RPMI7951 (cell line): ENCODE measurements around the gene WNT5B. TPM values are rescaled to one million over a fixed set of nuclear protein-coding genes. Genes with fewer than 3 reads are reported as not detected.

ENCODE experiments used
- DNase-seq: peaks from one replicate; pipeline ENCODE4 v3.0.0-alpha.2; 2012; ENCODE audit warnings: low read depth
- total RNA-seq: library from RNA; depleted of rRNA; stranded (reverse); fragments of >200 nt; shearing (Covaris generic); gene quantifications from 2 replicates; pipeline ENCODE4 v1.2.3, GENCODE V29; 2014

Gene WNT5B
- total RNA-seq, 1 experiment from 2014 or later: 42.9 TPM

DNA sequence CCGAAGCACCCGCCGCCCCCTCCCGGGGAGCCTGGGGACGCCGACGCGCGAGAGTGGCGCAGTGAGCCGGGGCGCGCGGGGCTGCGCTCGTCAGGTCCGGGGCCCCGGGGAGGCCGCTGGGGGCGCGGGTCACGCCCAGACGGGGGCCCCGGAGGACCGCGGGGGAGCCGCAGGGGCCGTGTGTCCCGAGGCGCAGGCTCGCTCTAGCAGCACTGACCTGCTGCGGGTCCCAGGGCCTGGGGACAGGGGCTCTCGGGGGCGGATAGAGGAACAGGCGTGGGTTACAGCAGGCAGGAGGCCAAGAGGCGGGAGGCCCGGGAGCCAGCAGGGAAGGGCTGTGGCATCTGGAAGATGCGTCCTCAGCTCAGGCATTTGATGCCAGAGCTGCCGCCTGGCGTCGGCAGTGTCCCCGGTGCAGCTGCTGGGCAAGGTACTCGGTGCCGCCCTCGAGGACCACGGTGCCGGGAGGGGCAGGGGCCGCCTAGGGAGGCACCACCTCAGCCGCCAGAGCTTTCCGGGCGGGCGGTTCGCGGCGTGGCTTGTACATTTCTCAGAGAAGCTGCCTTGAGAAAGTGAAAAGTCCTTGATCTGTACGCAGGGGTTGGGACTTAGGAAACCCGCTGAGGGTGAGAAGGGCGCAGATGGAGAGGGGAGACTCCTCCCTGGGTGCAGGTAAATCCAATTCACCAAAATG, 1.2 kb downstream of the WNT5B start:
- DNase-seq: peak; percentile 33

GRCh38 chr12:1630827-1631591, 2.0 kb downstream of the WNT5B start:
- DNase-seq: no peak

- DNase-seq: no peak
These were observed 3.7 kb downstream of the WNT5B start for GRCh38 chr12:1632702-1633101.

DNA sequence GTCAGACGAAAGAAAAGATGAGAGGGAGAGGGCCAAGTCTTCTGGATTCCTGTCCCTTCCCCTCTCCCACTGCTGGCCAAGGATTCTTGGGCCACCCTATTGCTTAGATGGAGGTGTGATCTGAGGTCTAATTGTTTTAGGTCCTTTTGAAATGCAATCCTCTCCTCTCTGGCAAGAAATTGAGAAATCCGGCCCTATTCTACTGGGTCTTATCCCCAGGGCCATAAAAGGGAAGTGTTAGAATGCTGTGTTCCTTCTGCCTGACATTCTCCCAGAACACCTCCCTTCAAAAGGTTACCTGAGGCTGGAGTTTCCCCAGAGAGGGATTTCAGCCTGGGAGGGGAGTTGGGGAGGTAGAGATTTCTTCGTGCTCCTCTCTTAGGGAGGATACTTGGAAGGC, 4.4 kb downstream of the WNT5B start:
- no peak for DNase-seq

DNA sequence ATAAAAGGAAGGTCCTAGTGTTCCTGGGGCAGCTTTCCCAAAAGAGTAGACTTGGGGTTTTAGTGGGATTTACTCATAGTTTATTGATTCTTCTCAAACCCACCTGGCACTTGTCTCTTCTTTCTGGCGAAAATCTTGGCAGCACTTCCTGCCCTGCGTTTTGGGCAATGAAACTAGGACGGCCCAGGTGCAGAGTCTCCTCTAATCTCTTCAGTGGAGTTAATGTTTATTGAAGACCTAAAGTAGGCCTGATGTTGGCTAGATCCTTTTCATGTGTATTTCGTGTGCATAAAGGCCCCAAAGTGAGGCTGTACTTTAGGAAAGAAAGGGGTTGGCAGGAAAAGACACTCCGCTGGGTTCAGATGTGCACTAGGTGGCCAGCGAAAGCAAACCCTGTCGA, 5.1 kb downstream of the WNT5B start:
- no peak for DNase-seq

DNA sequence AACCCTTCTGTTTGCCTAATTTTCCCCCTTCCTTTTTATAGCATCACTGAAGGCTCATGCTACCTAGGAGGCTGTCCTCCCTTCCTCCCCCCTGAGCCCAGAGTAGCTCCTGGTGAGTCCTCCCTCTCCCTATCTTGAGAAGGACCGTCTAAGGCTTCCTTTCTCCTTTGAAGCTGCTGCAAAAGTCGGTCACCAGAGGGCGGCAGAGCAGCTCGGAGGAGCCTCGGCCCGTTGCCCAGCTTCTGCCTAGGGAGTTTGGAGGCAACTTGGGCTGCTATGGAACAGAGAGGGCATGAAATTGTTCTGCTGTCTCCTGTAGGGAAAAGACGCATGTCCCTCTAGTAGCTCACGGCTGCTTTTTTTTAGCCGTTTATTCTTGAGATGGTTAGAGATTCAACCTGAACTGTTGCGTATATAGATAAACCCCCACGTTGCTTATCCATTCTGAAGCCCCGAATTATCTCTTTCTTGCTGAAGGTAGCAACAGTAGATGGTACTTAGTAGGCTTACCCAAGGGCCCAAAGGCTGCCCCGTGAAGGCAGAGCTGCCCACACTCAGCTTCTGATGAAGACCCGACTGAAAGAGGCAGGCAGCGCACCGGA, 5.7 kb downstream of the WNT5B start:
- peak; percentile 58 for DNase-seq

DNA sequence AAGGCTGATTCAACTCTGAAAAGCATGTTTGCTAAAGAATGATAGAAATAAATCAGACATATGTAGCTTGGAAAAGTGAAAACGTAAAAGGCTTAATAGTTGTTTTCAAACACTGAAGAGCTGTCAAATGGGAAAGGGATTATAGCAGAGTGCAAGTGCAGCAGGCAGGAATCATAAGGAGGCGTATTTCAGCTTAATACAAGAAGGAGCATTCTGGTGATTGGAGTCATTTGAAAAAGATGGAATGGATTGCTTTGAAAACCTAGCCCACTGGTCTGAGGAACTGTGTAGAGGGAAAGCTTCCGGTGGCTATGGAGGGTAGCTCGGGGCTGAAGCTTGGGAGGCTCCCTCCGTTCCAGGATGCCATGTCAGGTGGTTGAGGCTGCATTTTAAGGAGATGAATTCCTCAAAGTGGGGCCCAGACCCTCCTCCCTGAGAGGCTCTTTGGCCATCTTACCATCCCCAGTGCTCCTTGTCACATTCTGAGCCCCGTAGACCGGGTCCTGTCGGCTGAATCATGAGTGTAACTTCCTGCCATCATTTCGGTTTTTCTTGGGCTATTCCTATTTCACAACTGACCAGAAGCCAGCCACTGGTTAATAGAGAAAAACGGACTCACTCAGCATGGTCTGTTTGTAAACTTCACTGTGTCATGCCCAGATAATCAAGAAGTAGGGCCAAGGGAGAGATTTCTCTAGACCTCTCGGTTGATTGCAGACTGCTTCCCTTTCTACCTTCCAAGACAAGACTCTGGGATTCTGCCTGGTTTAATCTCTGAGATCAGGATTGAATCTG, 6.5 kb downstream of the WNT5B start:
- no peak for DNase-seq

DNA sequence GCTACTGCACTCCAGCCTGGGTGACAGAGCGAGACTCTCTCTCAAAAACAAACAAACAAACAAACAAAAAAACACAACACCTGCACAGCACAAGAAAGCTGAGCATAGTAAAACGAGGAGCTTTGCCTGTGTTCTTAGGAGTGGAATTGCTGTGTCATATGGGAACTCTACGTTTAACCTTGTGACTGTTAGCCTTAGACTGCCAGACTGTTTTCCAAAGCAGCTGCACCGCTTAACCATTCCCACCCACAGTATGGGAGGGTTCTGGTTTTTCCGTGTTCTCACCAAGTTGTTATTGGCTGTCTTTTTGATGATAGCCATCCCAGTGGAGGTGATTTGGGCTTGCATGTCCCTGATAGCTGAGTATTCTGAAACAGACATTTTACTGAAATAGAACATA, 9.2 kb downstream of the WNT5B start:
- no peak for DNase-seq

DNA sequence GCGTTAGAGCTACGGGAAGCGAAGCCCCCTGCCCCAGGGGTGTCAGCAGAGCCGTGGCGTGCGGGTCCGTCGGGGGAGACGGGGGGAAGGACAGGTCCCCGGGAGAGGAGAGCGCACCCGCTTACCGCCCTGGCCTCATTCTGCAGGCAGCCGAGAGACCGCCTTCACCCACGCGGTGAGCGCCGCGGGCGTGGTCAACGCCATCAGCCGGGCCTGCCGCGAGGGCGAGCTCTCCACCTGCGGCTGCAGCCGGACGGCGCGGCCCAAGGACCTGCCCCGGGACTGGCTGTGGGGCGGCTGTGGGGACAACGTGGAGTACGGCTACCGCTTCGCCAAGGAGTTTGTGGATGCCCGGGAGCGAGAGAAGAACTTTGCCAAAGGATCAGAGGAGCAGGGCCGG, 10.5 kb downstream of the WNT5B start:
- DNase-seq: no peak

GRCh38 chr12:1640328-1641234, 11.6 kb downstream of the WNT5B start:
- no peak for DNase-seq

DNA sequence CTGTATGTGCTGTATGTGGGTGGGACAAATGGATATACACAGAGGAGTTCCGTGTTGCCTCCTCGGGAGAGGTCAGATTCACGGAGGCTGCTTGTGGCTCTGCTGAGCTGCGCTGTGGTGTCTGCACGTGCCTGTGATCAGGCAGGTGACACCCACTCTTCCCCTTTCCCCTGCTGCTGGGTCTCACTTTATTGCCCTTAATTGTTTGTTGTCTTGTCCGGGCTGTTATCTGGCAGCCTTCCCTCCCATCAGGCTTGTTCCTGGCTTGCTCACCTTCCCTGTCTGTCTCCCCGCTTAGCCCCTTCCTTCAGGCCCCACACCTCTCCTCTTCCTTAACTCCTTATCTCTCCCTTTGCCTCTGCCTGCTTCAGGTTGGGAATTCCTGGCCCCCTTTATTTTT, 13.5 kb downstream of the WNT5B start:
- no peak for DNase-seq

- DNase-seq: no peak
These were observed 14.0 kb downstream of the WNT5B start for GRCh38 chr12:1643043-1643442.

DNA sequence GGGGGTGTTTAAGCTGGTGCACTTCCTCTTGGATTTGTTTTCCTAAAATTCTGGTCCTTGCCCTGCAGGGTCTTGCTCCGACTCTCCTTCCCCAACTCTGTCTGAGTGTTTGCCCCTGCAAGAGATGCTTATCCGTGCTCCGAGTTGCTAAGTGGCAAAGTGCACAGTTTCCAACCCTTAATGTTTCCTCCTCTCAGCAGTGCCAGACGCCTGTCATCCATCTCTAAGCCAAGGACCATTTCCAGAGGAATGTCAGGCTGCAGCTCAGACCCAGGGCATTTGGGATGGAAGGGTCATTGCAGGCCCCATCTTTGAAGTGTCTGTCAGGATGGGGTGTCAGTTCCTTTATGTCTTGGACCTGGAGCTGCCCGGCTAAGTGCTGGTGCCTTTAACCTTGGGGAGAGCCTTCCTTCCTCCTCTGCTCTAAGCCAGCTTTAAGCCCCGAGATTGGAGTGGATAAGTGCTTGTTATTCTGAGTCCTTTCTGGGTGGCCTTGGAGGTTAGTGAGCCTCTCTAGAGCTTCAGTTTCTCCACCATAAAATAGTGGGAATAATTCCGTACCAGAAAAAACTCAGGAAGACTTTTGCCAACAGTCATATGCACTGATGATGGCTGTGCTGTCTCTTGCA, 15.0 kb downstream of the WNT5B start:
- no peak for DNase-seq

DNA sequence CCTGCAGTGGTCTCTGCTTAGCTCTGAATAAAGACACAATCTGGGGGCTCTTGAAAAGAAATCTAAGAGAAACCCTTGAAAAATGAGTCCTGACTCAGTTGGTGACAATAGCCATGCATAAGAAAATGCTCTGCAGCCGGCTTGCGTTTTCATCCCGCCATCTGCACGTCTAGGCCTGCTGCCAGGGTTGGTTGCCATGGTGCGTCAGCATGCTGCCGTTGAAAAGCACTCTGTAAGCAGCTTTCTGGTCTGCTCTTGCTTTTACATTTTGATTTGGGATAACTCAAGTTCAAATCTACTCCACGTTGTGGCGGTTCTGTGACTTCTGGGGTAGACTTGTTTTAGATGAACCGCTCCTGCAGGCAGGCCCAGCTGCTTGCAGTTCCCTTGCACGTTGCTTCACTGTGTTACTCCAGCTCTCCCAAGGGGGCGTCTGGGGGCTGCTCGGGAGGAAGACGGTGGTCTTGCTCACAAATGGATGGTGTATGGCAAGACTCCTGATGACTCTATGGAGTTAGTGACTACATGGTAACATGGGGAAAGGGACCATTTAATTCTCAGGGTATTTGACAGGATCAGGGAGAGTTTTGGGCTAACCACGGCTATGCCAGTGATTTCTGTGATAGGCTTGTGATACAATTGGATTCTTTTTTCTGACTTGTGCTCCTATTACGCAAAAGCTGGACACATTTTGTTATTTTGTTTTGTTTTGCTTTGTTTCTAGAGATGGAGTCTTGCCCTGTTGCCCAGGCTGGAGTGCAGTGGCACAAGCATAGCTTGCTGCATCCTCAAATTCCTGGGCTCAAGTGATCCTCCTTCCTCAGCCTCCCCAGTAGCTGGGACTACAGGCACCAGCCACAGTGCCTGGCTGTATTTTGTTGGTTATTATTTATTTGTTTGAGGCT, 15.8 kb downstream of the WNT5B start:
- peak; percentile 60 for DNase-seq

GRCh38 chr12:1645819-1646218, 16.8 kb downstream of the WNT5B start:
- no peak for DNase-seq

DNA sequence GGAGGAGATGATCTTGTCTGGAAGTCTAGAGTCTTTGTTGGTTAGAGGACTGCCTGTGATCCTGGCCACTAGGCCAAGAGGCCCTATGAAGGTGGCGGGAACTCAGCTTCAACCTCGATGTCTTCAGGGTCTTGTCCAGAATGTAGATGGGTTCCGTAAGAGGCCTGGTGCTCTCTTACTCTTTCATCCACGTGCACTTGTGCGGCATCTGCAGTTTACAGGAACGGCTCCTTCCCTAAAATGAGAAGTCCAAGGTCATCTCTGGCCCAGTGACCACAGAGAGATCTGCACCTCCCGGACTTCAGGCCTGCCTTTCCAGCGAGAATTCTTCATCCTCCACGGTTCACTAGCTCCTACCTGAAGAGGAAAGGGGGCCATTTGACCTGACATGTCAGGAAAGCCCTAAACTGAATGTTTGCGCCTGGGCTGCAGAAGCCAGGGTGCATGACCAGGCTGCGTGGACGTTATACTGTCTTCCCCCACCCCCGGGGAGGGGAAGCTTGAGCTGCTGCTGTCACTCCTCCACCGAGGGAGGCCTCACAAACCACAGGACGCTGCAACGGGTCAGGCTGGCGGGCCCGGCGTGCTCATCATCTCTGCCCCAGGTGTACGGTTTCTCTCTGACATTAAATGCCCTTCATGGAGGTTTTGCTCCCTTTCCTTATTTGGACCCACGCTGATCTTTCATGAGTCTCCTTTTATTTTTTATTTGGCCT, 17.7 kb downstream of the WNT5B start:
- no peak for DNase-seq

GRCh38 chr12:1647285-1647669, 18.2 kb downstream of the WNT5B start:
- DNase-seq: no peak

DNA sequence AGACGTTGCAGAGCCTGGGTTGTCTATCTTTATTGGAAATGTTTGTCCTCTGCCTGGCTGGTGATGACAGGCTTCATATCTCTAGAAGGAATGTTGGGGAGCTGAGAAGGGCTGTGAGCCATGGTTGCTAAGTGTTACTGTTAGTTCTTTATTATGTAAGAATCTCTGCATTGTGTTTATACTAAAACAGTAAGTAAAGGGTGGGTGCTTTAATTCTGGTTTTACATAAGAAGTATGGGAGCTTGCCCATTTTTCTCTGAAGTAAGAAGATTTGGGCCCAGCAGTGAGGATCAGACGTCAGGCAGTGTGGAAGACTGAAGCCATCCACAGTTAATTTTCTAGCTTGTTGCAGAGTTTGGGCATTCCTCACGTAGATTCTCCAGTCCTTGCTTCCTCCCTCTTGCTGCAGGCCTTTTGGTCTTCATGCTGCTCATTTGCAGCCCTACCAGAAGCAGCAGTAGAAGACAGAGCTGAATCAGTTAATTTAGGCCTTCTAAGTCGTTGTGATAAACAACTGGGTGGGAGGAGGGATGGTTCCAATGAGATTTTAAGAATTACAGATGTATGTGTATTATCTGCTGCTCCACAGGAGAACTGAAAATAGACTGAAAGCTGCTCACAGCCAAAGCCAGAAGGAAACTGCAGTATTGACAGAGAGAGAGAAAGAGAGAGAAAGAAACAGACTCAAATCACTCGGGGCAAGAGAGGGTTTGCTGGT, 21.4 kb downstream of the WNT5B start:
- no peak for DNase-seq
